Epithelial cell of proximal tubule (primary cell): Measurements from ENCODE around the gene TBC1D3B. TPM values are rescaled to one million over a fixed set of nuclear protein-coding genes. Genes with fewer than 3 reads are reported as not detected.
"Not testable (repeated sequence)": the region's sequence is repeated elsewhere in the genome, so short reads cannot be mapped to it uniquely, and the experiment has no call there.

ENCODE experiments used
- DNase-seq: peaks from one replicate; pipeline ENCODE4 v3.0.0-alpha.2; 2011; ENCODE audit warnings: low read depth
- H3K4me3 ChIP-seq: 2 replicates; pipeline ENCODE4 v1.5.1; 2011; ENCODE audit warnings: low read depth, mild to moderate bottlenecking, low read length
- CTCF ChIP-seq: conservative IDR thresholded peaks from 2 replicates; pipeline ENCODE4 v1.5.1; 2012; ENCODE audit warnings: low read depth, mild to moderate bottlenecking, low read length
- total RNA-seq: library from RNA; depleted of rRNA; stranded (reverse); fragments of >200 nt; gene quantifications from 2 replicates; pipeline ENCODE4 v1.2.3, GENCODE V29; 2015

The TBC1D3B gene
- total RNA-seq, 1 donor from 2014 or later = not detected

- H3K4me3 ChIP-seq = no peak overlapping the region
- no peak for TF ChIP-seq CTCF
- no peak for DNase-seq
Observed at GRCh38 chr17:36209575-36209974, 33.1 kb upstream of the TBC1D3B start.

DNA sequence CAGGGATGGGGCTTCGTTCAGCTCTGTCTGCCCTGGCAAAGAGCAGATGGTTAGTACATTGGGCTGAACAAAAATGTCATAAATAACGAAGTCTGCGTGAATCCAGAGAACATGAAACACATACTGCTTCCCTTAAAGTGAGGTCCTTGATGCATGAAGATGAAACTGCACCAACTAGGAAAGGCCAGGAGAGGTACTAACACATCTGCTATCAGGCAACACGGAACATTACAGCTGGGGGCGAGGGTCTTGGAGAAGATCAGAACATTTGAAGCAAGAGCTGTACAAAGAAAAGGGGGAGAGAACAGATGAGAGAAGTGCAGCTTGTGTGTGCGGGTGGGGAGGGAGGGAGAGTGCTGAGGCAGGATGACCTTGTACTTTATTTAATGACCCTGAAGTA lies 30.9 kb upstream of the TBC1D3B start:
- H3K4me3 ChIP-seq, DNase-seq: not testable (repeated sequence)

DNA sequence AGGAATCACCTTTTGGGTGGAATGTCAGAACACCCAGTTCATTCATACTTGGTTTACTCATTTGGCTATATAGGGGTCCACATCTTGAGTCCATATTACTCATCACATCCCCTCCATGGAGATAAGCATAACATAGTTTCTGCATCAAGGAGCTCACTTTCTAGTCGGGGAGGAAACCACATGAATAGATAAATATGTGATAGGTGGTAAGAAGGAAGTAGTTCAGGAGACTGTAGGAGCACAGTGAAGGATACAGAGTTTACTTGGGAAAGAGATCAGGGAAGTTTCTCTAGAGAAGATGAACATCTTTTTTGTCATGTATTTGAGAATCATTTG lies 30.0 kb upstream of the TBC1D3B start:
- not testable (repeated sequence) for H3K4me3 ChIP-seq, DNase-seq

GRCh38 chr17:36205637-36206485 lies 29.4 kb upstream of the TBC1D3B start:
- no peak for TF ChIP-seq CTCF
- no peak for DNase-seq
- no peak overlapping the region for H3K4me3 ChIP-seq

GRCh38 chr17:36204724-36205500 lies 28.5 kb upstream of the TBC1D3B start:
- DNase-seq = no peak
- no peak for TF ChIP-seq CTCF

DNA sequence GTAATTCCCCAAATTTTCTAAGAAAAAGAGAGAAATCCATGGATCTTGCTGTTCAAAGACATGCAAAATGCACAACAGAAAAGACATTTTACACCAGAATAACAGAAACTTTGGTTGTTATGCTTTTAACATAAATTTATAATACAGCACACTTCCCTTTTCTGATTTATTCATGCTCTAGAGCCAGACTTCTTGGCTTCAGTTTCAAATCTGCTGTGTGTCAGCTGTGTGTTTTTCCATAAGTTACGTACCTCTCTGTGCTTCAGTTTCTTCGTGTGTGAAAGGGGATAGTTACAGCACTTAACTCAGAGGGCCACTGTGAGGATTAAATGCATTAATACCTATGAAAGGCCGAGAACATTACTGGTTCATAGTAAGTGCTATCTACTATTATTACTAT lies 26.9 kb upstream of the TBC1D3B start:
- TF ChIP-seq CTCF = no peak
- DNase-seq = no peak
- no peak overlapping the region for H3K4me3 ChIP-seq

More at GRCh38 chr17:36204724-36205500, 28.5 kb upstream of the TBC1D3B start:
- H3K4me3 ChIP-seq = no peak overlapping the region

DNA sequence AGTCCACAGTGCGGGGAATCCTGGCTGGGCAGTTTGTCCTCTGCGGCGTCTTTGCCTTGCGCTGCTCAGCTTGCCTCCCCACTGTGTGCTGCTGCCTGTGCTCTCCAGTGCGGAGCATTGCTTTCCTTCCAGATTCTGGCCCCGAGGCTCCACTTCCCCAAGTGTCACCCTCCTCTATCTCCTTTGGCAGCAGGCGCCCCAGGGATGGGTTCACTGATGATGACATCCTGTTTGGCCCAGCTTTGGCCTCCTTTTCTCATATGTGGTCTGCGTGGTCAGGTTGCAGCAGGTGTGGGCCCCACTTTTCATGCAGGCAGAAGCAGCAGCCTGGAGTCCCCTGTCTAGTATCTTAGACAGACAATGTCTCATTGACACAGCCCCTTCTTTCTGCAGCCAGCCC lies 25.1 kb upstream of the TBC1D3B start:
- not testable (repeated sequence) for H3K4me3 ChIP-seq, DNase-seq

DNA sequence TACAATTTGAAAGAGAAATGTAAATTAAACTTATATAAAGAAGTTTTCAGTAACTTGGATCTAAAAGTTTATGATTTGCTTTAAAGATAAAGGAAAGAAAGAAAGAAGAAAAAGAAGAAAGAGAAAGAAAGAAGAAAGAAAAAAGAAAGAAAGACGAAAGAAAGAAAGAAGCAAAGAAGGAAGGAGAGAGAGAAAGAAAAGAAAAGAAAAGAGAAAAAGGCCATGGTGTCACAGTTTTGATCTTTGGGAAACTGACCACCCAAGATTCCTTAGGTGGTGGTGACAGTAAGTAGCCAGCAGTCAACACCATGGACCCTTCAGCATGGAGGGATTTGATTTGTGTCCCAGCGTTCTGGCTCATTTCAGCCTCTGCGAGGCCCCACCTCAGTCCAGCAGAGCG lies 24.7 kb upstream of the TBC1D3B start:
- not testable (repeated sequence) for DNase-seq, H3K4me3 ChIP-seq

DNA sequence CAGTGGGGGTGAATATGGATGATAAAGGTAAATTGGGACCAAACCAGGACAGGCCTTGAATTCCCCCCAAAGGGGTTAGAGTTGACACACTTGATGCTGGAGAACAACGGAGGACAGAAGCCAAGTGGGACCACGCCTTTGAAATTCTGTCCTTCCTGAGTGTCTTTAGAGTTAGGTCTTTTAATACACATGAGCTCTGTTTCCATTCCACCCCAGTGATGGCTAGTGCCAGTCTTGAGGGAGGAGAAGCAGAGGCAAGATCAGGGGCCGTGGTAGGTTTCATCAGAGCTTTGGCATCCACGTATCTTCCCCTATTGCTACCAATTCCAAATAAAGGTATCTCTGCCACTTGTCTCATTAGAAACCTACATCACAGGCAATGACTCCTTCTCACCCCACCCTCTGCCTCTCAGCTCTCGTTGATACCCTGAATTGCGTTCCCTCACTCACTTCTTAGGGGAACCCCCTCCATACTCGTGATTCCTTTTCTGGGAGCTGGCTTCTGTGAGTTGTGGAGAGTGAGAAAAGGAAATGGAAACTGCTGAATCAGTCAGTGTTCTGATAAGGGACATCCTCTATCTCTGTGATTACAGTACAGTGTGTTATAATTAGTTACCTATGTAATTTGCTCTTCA lies 22.5 kb upstream of the TBC1D3B start:
- TF ChIP-seq CTCF = no peak
- DNase-seq = no peak
- no peak overlapping the region for H3K4me3 ChIP-seq
